ENCODE results near the gene MAB21L2. TPM values are rescaled to one million over a fixed set of nuclear protein-coding genes. Genes with fewer than 3 reads are reported as not detected.
A peak's percentile ranks its signal among the peaks of the same experiment; 100 is the strongest.

The MAB21L2 gene
- total RNA-seq, 1 donor from 2014 or later = 1.9 TPM

GRCh38 chr4:150567070-150567469 is 14.9 kb upstream of the MAB21L2 start:
- no peaks in the 10 kb centered on the region for H4K20me1 ChIP-seq (ENCODE audit: insufficient read depth, low read length)
- no peaks in the 10 kb centered on the region for H3K36me3 ChIP-seq (ENCODE audit: insufficient read depth, low read length)
- TF ChIP-seq, protein P1, sequence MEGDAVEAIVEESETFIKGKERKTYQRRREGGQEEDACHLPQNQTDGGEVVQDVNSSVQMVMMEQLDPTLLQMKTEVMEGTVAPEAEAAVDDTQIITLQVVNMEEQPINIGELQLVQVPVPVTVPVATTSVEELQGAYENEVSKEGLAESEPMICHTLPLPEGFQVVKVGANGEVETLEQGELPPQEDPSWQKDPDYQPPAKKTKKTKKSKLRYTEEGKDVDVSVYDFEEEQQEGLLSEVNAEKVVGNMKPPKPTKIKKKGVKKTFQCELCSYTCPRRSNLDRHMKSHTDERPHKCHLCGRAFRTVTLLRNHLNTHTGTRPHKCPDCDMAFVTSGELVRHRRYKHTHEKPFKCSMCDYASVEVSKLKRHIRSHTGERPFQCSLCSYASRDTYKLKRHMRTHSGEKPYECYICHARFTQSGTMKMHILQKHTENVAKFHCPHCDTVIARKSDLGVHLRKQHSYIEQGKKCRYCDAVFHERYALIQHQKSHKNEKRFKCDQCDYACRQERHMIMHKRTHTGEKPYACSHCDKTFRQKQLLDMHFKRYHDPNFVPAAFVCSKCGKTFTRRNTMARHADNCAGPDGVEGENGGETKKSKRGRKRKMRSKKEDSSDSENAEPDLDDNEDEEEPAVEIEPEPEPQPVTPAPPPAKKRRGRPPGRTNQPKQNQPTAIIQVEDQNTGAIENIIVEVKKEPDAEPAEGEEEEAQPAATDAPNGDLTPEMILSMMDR (IDR thresholded peaks at IDR 0.05; ENCODE audit: insufficient read depth, low read depth, low read length) = no peak
- no peak for TF ChIP-seq EZH2 (IDR thresholded peaks at IDR 0.05; ENCODE audit: insufficient read depth, low read length)
- H3K4me1 Mint-ChIP-seq (ENCODE audit: low read depth, unreplicated experiment) = peaks cover 2% of the 10 kb centered on the region
- no peak overlapping the region for H2AFZ ChIP-seq (ENCODE audit: low read depth, low read length)
- H3K27me3 Mint-ChIP-seq (ENCODE audit: low read depth, unreplicated experiment) = no peaks in the 10 kb centered on the region
- H3K36me3 Mint-ChIP-seq (ENCODE audit: low read depth, unreplicated experiment) = peaks cover 5% of the 10 kb centered on the region
- FAIRE-seq = no peak
- no peaks in the 10 kb centered on the region for H3K79me2 ChIP-seq (ENCODE audit: insufficient read depth, low read length)
- H3K9ac ChIP-seq (ENCODE audit: low read length) = no peak overlapping the region
- H3K27ac ChIP-seq (ENCODE audit: low read depth, low read length) = no peak overlapping the region
- no peaks in the 10 kb centered on the region for H3K27me3 ChIP-seq (ENCODE audit: insufficient read depth, low read length)
- peaks cover 9% of the 10 kb centered on the region for H3K4me1 ChIP-seq (ENCODE audit: insufficient read depth, low read length)
- H3K9me3 Mint-ChIP-seq (ENCODE audit: unreplicated experiment) = peaks cover 12% of the 10 kb centered on the region
- H3K4me3 ChIP-seq (ENCODE audit: insufficient read depth, low read depth, low read length) = no peak overlapping the region
- DNase-seq (ENCODE audit: low read depth) = no peak
- no peak overlapping the region for H3K4me2 ChIP-seq (ENCODE audit: low read length)
- no peak overlapping the region for H3K27ac Mint-ChIP-seq (ENCODE audit: unreplicated experiment)
- no peak overlapping the region for H3K4me3 Mint-ChIP-seq (ENCODE audit: unreplicated experiment)
- H3K9me3 ChIP-seq (ENCODE audit: insufficient read depth, low read depth, low read length) = peaks cover 6% of the 10 kb centered on the region

DNA sequence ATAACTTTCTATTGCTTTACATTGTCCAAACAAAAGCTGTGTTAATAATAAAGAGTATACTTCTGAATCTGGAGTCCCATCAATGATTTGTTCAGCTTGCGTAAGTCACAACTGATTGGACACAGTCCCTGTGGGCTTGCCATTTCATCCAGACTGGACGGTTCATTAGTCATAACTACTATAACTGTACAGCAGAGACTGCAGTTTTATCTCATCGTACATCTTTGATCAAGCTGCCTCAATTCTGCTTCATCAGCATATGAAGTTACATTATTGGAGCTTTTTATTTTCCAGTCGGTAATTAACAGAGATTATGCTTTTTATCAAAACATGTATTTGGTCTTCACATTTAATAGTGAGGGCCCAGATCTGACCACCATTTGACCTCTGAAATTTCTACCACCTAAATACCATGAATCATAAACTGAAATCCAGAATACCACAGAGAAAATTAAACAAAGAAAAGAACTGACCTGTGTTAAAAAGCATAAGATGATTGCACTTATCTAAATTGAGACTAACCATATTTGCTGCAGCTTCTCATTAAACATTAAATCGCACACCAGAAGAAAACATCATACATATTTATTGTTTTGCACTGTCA is 12.5 kb upstream of the MAB21L2 start:
- H3K4me1 ChIP-seq (ENCODE audit: insufficient read depth, low read length) = peaks cover 17% of the 10 kb centered on the region
- H3K36me3 ChIP-seq (ENCODE audit: insufficient read depth, low read length) = no peaks in the 10 kb centered on the region
- TF ChIP-seq, protein P1 (IDR thresholded peaks at IDR 0.05; ENCODE audit: insufficient read depth, low read depth, low read length) = no peak
- no peak for TF ChIP-seq EZH2 (IDR thresholded peaks at IDR 0.05; ENCODE audit: insufficient read depth, low read length)
- H4K20me1 ChIP-seq (ENCODE audit: insufficient read depth, low read length) = no peaks in the 10 kb centered on the region
- FAIRE-seq = no peak
- H3K27me3 Mint-ChIP-seq (ENCODE audit: low read depth, unreplicated experiment) = no peaks in the 10 kb centered on the region
- H3K9ac ChIP-seq (ENCODE audit: low read length) = no peak overlapping the region
- peaks cover 7% of the 10 kb centered on the region for H3K4me1 Mint-ChIP-seq (ENCODE audit: low read depth, unreplicated experiment)
- H3K36me3 Mint-ChIP-seq (ENCODE audit: low read depth, unreplicated experiment) = peaks cover 2% of the 10 kb centered on the region
- H3K4me3 ChIP-seq (ENCODE audit: insufficient read depth, low read depth, low read length) = no peak overlapping the region
- no peaks in the 10 kb centered on the region for H3K79me2 ChIP-seq (ENCODE audit: insufficient read depth, low read length)
- H3K4me3 Mint-ChIP-seq (ENCODE audit: unreplicated experiment) = no peak overlapping the region
- H3K9me3 Mint-ChIP-seq (ENCODE audit: unreplicated experiment) = peaks cover 3% of the 10 kb centered on the region
- no peak overlapping the region for H3K27ac Mint-ChIP-seq (ENCODE audit: unreplicated experiment)
- no peaks in the 10 kb centered on the region for H3K27me3 ChIP-seq (ENCODE audit: insufficient read depth, low read length)
- peak overlapping the region; percentile 45 for H3K4me2 ChIP-seq (ENCODE audit: low read length)
- H2AFZ ChIP-seq (ENCODE audit: low read depth, low read length) = no peak overlapping the region
- peaks cover 6% of the 10 kb centered on the region for H3K9me3 ChIP-seq (ENCODE audit: insufficient read depth, low read depth, low read length)
- no peak overlapping the region for H3K27ac ChIP-seq (ENCODE audit: low read depth, low read length)
- DNase-seq (ENCODE audit: low read depth) = peak; percentile 87

GRCh38 chr4:150569998-150570535 is 11.9 kb upstream of the MAB21L2 start:
- Mint-ChIP-seq H3K4me3 (ENCODE audit: unreplicated experiment) (no peak overlapping the region), H3K9me3 (ENCODE audit: unreplicated experiment) (peaks cover under 1% of the 10 kb centered on the region), H3K27ac (ENCODE audit: unreplicated experiment) (no peak overlapping the region), H3K4me1 (ENCODE audit: low read depth, unreplicated experiment) (peaks cover 7% of the 10 kb centered on the region), H3K36me3 (ENCODE audit: low read depth, unreplicated experiment) (no peaks in the 10 kb centered on the region), H3K27me3 (ENCODE audit: low read depth, unreplicated experiment) (no peaks in the 10 kb centered on the region)
- Histone ChIP-seq H3K9ac (ENCODE audit: low read length) (no peak overlapping the region), H3K4me2 (ENCODE audit: low read length) (peak overlapping the region; percentile 45), H3K79me2 (ENCODE audit: insufficient read depth, low read length) (no peaks in the 10 kb centered on the region), H2AFZ (ENCODE audit: low read depth, low read length) (no peak overlapping the region), H3K4me1 (ENCODE audit: insufficient read depth, low read length) (peaks cover 17% of the 10 kb centered on the region), H3K9me3 (ENCODE audit: insufficient read depth, low read depth, low read length) (peaks cover 1% of the 10 kb centered on the region), H3K36me3 (ENCODE audit: insufficient read depth, low read length) (no peaks in the 10 kb centered on the region), H4K20me1 (ENCODE audit: insufficient read depth, low read length) (no peaks in the 10 kb centered on the region), H3K27ac (ENCODE audit: low read depth, low read length) (no peak overlapping the region), H3K4me3 (ENCODE audit: insufficient read depth, low read depth, low read length) (no peak overlapping the region), H3K27me3 (ENCODE audit: insufficient read depth, low read length) (no peaks in the 10 kb centered on the region)
- DNase-seq (ENCODE audit: low read depth) (no peak), FAIRE-seq (no peak)
- TF ChIP-seq EZH2 (IDR thresholded peaks at IDR 0.05; ENCODE audit: insufficient read depth, low read length) = no peak
- TF ChIP-seq, protein P1 (IDR thresholded peaks at IDR 0.05; ENCODE audit: insufficient read depth, low read depth, low read length) = no peak

All from astrocyte (in vitro differentiated cells and primary cell).